ENCODE results near the gene RNF8.
"Not testable (repeated sequence)": the region's sequence is repeated elsewhere in the genome, so short reads cannot be mapped to it uniquely, and the experiment has no call there.

The RNF8 gene

DNA sequence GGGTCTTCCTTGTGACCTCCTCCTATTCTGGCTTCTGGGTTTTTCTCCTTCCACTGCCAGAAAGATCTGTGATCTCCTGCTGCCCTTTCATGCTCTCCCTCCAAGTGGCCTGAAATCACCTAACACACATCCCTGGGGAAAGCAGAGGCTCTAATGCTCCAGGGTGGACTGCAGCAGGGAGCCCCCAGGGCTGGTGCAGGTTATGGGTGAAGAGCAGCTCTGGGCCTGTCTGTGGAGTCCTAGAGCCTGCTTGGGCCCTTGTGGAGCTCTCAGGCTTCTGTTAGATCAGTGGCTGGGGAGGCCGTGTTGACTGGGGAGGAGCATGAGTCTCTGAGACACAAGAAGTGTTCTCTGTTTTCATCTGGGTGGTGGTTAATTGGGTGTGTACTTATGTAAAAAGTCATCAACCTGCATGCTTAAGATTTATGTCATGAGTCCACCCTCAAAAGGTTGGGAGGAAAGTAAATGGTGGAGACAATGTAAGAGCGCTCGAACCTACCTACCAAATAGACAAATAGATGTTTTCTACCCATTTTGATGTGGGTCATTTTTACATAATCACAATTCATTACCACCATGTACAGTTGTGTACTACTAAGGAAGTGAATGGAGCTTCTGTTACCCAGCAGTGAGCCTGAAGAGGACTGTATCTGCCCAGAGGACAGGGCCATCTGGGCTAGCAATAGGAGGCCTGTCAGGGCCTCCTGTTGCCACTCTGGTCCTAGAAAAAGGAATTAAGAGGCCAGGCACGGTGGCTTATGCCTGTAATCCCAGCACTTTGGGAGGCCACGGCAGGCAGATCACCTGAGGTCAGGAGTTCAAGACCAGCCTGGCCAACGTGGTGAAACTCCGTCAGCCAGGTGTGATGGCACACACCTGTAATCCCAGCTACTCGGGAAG is 32.0 kb upstream of the RNF8 start:
- DNase-seq = no peak

DNA sequence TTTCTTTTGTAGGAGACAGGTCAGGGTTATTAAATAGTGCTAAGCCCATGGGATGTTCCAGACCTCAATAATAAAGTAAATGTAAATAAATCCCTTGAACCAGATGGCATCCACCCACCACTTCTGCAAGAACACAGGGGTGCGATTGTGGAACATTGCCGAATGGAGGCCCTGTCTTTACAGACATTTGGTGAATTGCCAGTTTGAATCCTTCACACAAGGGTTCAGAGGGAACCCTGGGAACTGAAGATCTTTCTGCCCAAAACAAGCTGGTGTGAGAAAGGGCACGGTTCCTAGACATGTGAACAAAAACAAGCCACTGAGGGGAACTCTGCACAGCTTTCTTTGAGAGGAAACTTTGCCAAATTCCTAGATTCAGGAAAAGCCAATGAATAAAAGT is 30.2 kb upstream of the RNF8 start:
- no peak for DNase-seq

DNA sequence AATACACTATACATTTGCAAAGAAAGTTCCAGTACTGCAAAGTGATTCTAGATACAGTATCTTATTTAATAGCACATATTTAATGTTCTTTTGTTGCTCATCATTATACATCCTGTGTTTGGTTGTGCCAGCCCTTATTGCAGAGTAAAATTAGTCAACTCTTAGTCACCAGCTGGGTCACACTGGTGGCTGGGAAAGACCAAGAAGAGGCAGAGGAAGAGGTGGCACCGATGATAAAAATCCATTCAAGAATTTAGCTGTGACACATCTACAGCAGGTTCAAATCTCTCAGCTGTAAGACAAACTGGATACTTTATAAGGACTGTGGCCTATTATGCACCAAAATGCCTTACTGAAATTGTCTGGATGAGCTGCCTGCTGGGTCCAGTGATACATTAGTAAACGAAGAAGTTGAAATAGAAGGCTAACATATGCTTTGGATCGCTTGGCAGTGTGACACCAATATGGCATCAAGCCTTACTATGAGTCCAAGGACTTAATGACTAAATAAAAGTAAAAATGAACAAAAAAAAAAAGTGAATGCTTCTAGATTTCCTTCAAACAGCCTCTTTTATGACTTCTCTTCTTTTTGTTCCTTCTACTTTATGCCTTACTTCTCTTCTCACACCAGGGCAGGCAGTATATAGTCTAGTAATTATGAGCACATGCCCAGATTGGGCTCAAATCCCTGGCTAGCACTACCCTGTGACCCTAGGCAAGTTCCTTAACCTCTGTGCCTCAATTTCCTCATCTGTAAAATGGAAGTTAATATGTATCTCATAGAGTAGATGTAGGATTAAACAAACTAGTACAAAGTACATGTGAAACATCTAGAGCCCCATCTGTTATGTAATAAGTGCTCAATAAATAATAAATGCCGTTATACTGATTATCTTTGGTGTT is 29.4 kb upstream of the RNF8 start:
- DNase-seq = no peak

DNA sequence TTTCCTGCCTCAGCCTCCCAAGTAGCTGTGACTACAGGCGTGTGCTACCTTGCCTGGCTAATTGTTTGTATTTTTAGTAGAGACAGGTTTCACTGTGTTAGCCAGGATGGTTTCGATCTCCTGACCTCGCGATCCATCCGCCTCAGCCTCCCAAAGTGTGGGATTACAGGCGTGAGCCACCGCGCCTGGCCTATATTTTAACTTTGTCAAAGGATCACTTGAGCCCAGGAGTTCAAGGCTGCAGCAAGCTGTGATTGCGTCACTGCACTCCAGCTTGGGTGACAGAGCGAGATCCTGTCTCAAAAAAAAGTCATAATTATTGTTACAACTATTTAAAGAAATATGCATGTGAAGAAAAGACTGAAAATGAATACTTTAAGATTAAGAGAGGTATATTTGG is 23.4 kb upstream of the RNF8 start:
- DNase-seq = not testable (repeated sequence)

DNA sequence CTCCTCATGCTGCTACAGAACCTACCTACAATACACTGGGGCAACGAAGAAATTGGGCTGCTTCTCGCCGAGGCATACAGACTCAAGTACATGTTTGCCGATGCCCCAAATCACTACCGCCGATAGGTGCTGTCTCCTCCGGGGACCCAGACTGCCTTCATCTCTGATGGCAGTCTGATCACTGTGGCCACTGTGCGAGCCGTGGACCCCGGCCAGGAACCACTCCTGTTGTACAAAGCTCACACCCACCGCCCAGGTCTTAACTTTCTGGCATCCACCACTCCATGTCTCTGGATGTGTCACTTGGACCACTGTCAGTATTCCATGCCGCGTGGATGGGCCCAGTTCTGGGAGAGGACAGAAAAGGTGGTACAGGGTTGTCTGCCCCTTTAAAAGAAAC is 22.7 kb upstream of the RNF8 start:
- no peak for DNase-seq

DNA sequence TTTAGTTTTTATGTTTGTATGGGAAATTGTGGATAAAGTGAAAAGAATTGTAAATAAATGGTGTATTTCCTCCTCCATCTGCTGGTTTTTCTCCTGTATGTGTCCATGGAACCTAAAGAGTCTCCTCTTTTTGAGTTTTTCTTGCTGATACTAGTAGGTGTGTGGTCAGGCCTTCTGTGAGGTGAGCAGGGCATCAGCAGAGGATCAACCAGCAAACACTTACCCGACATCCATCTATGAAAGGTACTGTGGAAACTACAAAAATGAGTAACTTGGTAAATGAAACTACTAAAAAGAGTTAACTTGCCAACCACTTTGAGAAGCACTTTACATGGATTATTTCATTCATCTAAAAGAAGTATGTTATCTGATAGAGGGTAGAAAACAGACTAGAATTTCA is 20.9 kb upstream of the RNF8 start:
- DNase-seq = no peak

DNA sequence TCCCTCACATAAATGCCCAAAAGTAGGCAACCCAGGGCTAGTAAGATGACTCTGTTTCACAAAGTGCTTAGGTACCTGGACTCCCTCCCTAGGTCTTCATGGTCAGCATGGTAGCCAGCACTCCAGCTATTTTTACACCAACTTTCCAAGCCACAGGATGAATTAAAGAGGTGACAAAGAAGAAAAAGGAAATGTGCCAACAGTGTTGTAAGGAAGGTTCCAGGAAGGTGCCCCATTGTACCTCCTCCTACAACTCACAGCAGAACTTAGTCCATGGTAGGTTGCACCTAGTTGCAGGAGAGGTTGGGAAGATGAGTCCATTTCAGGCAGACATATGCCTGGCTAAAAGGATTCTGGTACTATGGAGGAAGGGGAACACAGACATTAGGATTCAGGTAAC is 19.7 kb upstream of the RNF8 start:
- no peak for DNase-seq

DNA sequence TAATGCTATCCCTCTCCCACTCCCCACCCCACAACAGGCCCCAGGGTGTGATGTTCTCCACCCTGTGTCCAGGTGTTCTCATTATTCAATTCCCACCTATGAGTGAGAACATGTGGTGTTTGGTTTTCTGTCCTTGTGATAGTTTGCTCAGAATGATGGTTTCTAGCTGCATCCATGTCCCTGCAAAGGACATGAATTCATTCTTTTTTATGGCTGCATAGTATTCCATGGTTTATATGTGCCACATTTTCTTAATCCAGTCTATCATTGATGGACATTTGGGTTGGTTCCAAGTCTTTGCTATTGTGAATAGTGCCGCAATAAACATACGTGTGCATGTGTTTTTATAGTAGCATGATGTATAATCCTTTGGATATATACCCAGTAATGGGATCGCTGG is 15.5 kb upstream of the RNF8 start:
- not testable (repeated sequence) for DNase-seq

DNA sequence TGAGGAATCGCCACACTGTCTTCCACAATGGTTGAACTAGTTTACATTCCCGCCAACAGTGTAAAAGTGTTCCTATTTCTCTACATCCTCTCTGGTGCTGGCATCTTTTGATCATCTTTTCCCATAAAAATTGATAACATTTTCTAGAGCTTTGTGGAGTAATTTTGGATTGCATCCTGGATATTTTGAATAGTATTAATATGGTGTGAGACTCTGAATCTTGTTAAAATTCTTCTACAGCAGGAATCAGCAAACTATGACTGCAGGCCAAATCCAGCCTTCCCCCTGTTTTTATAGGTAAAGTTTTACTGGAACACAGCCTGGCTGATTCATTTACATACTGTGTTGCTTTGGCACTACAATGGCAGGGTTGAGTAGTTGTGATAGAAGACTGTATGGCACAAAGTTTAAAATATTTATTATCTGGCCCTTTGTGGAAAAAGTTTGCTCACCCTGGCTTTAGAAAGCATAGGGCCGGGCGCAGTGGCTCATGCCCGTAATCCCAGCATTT is 15.0 kb upstream of the RNF8 start:
- no peak for DNase-seq

DNA sequence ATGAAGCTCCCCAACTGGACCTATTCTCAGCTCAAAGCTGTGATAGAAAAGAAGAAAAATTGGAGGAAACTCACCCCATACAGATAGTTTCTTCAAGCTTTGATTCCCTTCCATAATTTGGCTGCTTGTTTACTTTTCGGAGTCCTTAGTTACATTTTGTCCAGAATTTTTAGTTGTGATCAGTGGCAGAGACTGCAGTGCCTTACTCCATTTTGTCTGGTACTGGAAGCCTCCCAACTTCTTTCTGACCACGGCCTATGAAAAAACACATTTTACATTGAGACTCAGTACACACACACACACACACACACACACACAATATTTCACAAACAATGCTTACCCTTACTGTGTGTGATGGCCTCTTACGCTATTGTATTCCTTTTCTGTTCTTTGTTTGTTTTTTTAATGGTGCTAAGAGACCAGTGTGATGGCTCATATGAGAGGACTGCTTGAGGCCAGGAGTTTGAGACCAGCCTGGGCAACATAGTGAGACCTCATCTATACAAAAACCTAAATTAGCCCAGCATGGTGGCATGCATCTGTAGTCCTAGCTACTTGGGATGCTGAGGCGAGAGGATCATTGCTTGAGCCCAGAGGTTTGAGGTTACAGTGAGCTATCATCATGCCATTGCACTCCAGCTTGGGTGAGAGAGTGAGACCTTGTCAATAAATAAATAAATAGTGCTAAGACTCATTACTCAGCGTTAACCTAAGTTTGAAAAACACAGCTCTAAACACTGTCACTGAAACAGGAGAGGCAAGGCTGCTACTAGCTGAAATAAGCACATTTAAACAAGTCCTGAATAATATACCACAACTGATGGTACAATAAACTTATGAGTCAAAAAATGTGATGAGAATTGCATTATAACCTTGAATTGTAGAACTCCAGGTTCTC is 13.8 kb upstream of the RNF8 start:
- DNase-seq = no peak

DNA sequence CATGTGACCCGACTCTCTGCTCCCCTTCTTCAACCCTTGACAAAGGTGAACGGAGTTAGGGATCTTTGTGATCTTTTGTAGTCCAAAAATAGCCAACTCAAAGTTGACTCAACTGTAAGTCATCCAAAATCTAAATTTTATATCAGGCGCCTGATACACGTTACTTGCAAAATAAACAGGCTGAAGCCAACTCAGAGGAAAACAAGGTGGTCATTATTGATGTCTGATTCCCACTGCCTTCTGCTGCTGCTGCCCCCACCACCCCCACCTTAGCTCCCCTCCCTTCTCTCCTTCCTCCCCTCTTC is 13.2 kb upstream of the RNF8 start:
- DNase-seq = no peak

DNA sequence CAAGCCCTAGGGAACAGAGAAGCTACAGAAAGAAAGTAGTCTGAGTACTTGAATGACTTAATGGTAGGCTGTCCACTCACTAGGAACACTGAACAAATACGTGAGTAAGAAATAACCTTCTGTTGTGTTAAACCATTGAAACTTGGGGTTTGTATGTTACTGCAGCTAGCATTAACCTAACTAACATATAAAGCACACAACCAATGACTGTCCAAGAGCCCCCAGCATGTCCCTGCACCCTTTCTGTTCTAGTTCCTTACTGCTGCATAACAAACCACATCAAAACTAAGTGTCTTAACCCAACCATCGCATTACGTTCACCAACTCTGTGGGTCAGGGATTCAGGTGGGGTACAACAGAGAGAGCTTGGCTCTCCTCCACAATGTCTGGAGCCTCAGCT is 10.5 kb upstream of the RNF8 start:
- DNase-seq = no peak

DNA sequence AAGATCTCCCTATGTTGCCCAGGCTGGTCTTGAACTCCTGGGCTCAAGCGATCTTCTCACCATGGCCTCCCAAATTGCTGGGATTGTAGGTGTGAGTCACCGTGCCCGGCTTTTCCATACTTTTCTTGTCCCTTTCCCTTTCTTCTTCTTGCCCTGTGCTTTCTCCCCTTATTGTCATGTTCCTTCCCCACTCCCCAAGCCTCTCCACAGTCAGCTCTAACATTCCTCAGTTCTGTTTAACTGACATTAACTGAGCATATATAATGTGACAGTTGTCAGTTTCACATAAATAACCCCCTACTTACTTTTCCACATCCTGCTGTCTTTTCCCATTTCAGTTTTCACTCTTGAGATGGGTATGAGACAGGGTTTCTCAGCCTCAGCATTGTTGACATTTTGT is 9.5 kb upstream of the RNF8 start:
- DNase-seq = no peak

DNA sequence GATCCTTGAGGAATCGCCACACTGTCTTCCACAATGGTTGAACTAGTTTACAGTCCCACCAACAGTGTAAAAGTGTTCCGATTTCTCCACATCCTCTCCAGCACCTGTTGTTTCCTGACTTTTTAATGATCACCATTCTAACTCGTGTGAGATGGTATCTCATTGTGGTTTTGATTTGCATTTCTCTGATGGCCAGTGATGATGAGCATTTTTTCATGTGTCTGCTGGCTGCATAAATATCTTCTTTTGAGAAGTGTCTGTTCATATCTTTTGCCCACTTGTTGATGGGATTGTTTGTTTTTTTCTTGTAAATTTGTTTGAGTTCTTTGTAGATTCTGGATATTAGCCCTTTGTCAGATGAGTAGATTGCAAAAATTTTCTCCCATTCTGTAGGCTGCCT is 8.0 kb upstream of the RNF8 start:
- DNase-seq = not testable (repeated sequence)

DNA sequence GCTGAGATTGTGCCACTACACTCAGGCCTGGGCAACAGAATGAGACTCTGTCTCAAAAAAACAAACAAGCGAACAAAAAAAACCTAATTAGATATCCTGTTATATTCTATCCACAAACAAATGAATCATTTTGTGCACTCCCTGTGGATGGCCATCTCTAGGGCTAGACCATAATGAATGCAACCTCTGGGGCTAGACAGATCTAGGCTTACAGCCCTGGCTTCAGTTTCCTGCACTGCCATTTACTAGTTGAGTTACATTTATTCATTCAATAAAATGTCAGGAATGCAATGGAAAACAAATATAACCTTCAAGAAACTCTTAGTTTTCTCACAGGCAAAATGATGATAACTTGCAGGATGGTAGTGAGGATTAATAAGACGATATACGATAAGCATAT is 6.6 kb upstream of the RNF8 start:
- DNase-seq = no peak

DNA sequence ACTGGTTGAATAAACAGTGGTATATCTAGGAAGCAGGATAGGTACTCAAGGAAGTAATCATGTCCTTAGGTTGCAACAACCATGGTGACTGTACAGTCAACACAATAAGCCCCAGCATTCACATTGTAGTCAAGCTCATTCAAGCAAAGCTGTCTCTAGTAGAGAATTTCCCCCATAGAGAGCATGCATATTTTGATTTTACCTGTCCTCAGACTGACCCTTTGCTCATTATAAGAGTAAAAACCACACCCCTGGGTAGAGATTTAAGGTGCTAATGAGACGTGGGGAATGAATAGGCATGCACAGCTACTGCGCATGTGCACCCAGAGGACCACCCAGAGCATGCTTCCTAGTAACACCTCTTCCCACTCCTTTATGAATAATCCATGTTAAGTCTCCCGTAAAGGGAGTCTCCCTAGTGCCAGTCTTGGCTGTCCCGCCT is 6.1 kb upstream of the RNF8 start:
- no peak for DNase-seq

DNA sequence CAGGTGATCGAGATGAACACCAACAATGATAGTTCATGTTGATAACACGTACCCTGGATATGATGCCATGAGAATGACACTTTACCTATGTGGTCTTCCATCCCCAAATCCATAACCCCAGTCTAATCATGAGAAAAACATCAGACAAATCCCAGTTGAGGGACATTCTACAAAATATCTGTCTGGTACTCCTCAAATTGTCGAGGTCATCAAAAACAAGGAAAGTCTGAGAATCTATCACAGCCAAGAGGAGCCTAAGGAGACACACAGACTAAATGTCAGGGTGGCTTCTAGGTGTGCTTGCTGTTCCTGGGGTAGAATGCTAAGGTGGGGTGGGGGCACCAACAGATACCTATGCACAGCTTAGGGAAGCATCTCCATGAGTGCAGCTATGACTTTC is 2.8 kb upstream of the RNF8 start:
- DNase-seq = no peak

DNA sequence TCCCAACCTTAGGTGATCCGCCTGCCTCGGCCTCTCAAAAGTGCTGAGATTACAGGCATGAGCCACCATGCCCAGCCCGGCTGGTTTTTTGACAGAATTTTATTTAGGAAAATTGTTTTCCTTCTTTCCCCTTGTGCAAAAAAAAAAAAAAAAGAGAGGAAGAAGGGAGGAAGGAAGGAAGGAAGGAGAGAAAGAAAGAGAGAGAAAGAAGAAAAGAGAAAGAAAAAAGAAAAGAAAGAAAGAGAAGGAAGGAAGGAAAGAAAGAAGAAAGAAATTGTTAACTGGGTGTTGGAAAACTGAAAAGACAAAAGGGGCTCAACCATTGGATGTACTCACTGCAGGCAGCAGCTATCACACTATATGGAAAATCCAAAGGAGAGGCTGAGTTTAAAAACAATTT is 1.4 kb upstream of the RNF8 start:
- no peak for DNase-seq

DNA sequence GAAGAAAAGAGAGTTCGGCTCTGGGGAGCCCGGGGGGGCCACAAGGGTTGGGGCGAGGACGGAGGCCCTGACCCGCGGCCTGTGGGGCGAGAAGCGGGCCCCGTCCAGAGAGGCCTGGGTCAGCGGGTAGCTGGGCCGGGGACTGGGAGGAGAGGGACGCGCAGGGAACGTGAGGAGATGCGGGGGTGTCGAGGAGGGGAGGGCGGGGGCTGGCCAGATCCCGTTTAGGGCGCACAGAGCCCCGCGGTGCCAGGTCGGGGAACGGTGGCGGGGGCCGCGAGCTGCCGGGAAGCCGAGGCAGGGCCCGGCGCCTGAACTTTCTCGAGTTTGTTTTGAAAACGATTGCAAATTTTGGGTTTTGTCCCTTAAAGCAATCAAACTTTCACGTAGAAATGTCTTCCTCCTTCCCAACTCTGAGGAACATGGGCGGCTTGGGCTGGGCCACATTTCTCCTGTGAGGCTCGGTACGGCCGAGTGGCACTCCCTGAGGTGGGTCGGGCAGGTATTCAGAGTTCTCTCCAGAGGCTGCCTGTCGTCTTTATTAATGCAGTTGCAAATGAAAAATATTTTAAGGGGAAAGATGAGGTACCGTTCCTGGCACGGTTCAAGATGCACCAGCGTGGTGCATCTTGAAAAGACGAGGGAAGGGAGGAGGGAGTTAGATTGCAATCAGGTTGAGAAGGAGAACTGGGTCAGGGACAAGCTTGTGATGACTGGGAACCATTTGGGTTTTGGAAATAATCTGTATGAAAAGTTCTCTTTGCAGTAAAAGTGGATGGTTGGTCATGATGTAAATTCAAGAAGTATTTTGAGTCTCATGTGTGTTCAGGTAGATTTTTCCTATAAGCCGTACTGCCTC is 972 bp downstream of the RNF8 start:
- DNase-seq = peak; percentile 37

DNA sequence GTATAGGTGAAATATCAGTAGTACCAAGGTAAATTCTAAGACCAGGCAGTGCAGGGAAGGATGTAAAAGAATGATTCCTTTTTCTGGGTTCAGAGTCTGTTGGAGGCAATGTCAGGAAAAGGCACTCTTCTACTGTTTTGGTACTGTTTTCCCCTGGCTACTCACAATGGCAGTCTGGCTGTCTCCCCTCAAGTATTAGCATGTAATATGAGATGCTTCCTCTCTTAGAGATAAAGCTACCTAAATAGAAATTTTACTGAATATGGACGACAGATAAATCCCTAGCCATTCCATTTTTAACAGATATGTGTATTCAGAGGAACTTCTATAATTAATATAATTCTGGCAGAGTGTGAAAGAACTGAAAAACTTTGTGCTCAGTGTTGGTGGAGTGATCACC is 3.5 kb downstream of the RNF8 start:
- no peak for DNase-seq

DNA sequence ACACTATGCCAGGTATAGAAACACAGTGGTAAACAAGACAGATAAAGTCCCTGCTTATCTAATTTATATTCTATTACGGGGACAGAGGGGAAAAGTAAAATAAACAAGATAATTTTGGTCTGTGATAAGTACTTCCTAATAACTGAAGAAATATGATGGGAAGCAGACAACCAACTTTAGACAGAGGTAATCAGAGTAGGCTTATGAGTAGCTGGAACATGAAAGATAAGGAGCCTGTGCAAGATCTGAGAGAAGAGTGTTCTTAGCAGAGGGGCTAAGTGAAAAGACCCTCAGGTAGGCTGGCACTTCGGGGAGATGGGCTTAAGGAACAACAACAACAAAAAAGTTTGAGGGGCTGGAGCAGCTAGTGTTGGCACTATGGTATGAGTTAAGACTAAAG is 4.1 kb downstream of the RNF8 start:
- no peak for DNase-seq

DNA sequence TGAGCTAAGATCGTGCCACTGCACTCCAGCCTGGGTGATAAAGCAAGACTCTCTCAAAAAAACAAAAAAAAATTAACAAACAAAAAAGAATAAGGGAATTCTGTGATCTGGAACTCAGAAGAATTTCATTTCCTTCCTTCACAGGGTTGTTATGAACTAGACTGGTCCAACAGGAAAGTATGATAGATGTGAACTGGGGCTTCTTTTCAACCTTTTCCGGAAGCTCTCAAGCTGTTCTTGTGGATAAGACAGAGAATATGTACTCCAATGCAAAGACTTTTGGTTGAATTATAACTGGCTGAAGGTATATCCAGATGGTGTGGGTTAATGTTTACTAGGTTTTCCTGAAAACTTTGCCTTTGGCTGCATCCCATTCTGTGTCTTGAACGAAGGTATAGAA is 5.3 kb downstream of the RNF8 start:
- no peak for DNase-seq

Data from activated CD4-positive, CD25-positive, alpha-beta regulatory T cell treated with anti-CD3 and anti-CD28 coated beads, Interleukin-2, amount 50 U/mL, for 72 hours (primary cell).